Panc1 (cell line): ENCODE results near the gene SELENOI. TPM values are rescaled to one million over a fixed set of nuclear protein-coding genes. Genes with fewer than 3 reads are reported as not detected.
"Not testable (repeated sequence)": the region's sequence is repeated elsewhere in the genome, so short reads cannot be mapped to it uniquely, and the experiment has no call there.

Experiments
- ATAC-seq: fragments of 200-7000 bp; cut with Tn5 transposase; 2 replicates; pipeline ENCODE4 v1.9.1; 2020; ENCODE audit warnings: mild to moderate bottlenecking, moderate library complexity
- BruUV-seq: library from RNA; stranded (reverse); fragments of 400-500 nt; replicated peaks from 2 replicates; lab custom pipeline; 2021; lab: Mats Ljungman, UMichigan
- CTCF ChIA-PET: fragments of 300-600 bp; sonication (Branson Sonifier 250); formaldehyde crosslinking; loops from one replicate; lab custom pipeline; 2022; ENCODE audit warnings: antibody characterized with exemption; lab: Charles Lee
- POLR2A ChIA-PET: fragments of 300-600 bp; sonication (Branson Sonifier 250); formaldehyde crosslinking; loops from one replicate; lab custom pipeline; 2022; ENCODE audit warnings: antibody characterized with exemption; lab: Charles Lee
- DNase-seq: peaks from one replicate; pipeline ENCODE4 v3.0.0-alpha.2; 2010; ENCODE audit warnings: low read depth, low spot score
- H3K27ac ChIP-seq: 2 replicates; pipeline ENCODE4 v1.5.1; 2011; ENCODE audit warnings: mild to moderate bottlenecking, low read length, inconsistent platforms
- H3K27me3 ChIP-seq: fragments of 200-500 bp; sonication (Bioruptor generic); 2 replicates; pipeline ENCODE4 v1.6.0; 2014; ENCODE audit warnings: low read length, inconsistent platforms; ENCODE audit not compliant: control insufficient read depth, insufficient read depth
- H3K36me3 ChIP-seq: fragments of 200-500 bp; sonication (Bioruptor generic); 2 replicates; pipeline ENCODE4 v1.5.1; 2014; ENCODE audit warnings: inconsistent platforms, mild to moderate bottlenecking, low read length, moderate library complexity; ENCODE audit not compliant: control insufficient read depth, insufficient read depth
- H3K4me1 ChIP-seq: 2 replicates; pipeline ENCODE4 v1.5.1; 2011; ENCODE audit warnings: inconsistent platforms, mild to moderate bottlenecking, low read length, moderate library complexity; ENCODE audit not compliant: control insufficient read depth, insufficient read depth
- H3K4me3 ChIP-seq, 2 experiments: 2 replicates each; pipeline ENCODE4 v1.5.1; 2011 to 2012; ENCODE audit warnings: low read depth in 2 of 2, low read length in 2 of 2, mild to moderate bottlenecking in 2 of 2, inconsistent platforms in 1 of 2, moderate library complexity in 1 of 2
- H3K9me3 ChIP-seq: fragments of 200-500 bp; sonication (Bioruptor generic); 2 replicates; pipeline ENCODE4 v1.5.1; 2014; ENCODE audit warnings: low read depth, mild to moderate bottlenecking, inconsistent platforms, low read length, moderate library complexity; ENCODE audit not compliant: control insufficient read depth, insufficient read depth
- CTCF ChIP-seq: fragments of 450-650 bp; IDR thresholded peaks from 2 replicates; pipeline ENCODE4 v1.5.1; 2017; ENCODE audit warnings: mild to moderate bottlenecking
- POLR2AphosphoS5 ChIP-seq: IDR thresholded peaks from 2 replicates; pipeline ENCODE4 v1.6.1; 2012; ENCODE audit warnings: mild to moderate bottlenecking, low read depth, low read length, moderate library complexity
- REST ChIP-seq, 2 experiments: IDR thresholded peaks; 2 replicates each; pipeline ENCODE4 v1.6.1; 2011 to 2012; ENCODE audit warnings: low read depth in 2 of 2, control low read depth in 1 of 2, low read length in 1 of 2, mild to moderate bottlenecking in 1 of 2, moderate library complexity in 1 of 2; ENCODE audit not compliant: insufficient read depth in 1 of 2
- SIN3A ChIP-seq: IDR thresholded peaks from 2 replicates; pipeline ENCODE4 v1.6.1; 2012; ENCODE audit warnings: low read depth, mild to moderate bottlenecking, low read length, moderate library complexity, borderline replicate concordance; ENCODE audit not compliant: insufficient read depth
- TCF7L2 ChIP-seq: IDR thresholded peaks from 2 replicates; pipeline ENCODE4 v1.6.1; 2011; ENCODE audit warnings: mild to moderate bottlenecking, low read depth, low read length, inconsistent platforms
- in situ Hi-C: cut with HindIII; loops from 2 replicates; pipeline ENCODE4 v1.10.0; 2016; ENCODE audit warnings: low sequenced_read_pairs, low pct_unique_long_range_greater_than_20kb
- intact Hi-C: fragments of 100-400 bp; cut with micrococcal nuclease; formaldehyde crosslinking; loops from one replicate; pipeline ENCODE4 v1.10.0; 2022; ENCODE audit not compliant: unreplicated experiment
- total RNA-seq: library from RNA; stranded (reverse); gene quantifications from one replicate; pipeline ENCODE4 v1.2.1, GENCODE V29; 2021; ENCODE audit not compliant: unreplicated experiment

The SELENOI gene
- total RNA-seq, 1 experiment from 2014 or later, result 28.5 TPM

GRCh38 chr2:26326514-26326913 lies 19.4 kb upstream of the SELENOI start:
- ATAC-seq (no peak), DNase-seq (no peak)
- no peak overlapping the region for H3K4me3 ChIP-seq
- intact Hi-C loops, result no loop called here
- TF ChIP-seq REST (IDR thresholded peaks at IDR 0.05; ENCODE audit: insufficient read depth in 1 of 2, low read depth in 2 of 2, low read length in 1 of 2) (no peak), CTCF (no peak), SIN3A (no peak), POLR2AphosphoS5 (no peak), TCF7L2 (no peak)
- H3K27ac ChIP-seq, result no peak overlapping the region
- H3K9me3 ChIP-seq, result no peaks in the 10 kb centered on the region
- H3K36me3 ChIP-seq, result no peaks in the 10 kb centered on the region
- CTCF ChIA-PET, result interaction anchor here (0.8 kb wide), 1 partner anchor 95 kb away, joined by 4 read pairs; no protein-coding TSS in a partner anchor
- no TSS peak for BruUV-seq
- no peaks in the 10 kb centered on the region for H3K27me3 ChIP-seq
- POLR2A ChIA-PET, result no interaction called here
- in situ Hi-C loops, result no loop called here
- H3K4me1 ChIP-seq, result no peaks in the 10 kb centered on the region

GRCh38 chr2:26327291-26328272 lies 18.4 kb upstream of the SELENOI start:
- POLR2A ChIA-PET, result interaction anchor here (0.8 kb wide), 1 partner anchor 631 kb away, joined by 11 read pairs; no protein-coding TSS in a partner anchor
- H3K9me3 ChIP-seq, result no peaks in the 10 kb centered on the region
- no peak overlapping the region for H3K4me3 ChIP-seq
- CTCF ChIA-PET, result interaction anchor here (0.8 kb wide), 1 partner anchor 97 kb away, joined by 4 read pairs; no protein-coding TSS in a partner anchor
- H3K27ac ChIP-seq, result no peak overlapping the region
- no peak for TF ChIP-seq SIN3A
- TF ChIP-seq CTCF, result no peak
- TF ChIP-seq REST (IDR thresholded peaks at IDR 0.05; ENCODE audit: insufficient read depth in 1 of 2, low read depth in 2 of 2, low read length in 1 of 2), result no peak
- no peak for TF ChIP-seq TCF7L2
- no peak for TF ChIP-seq POLR2AphosphoS5
- in situ Hi-C loops, result no loop called here
- BruUV-seq, result no TSS peak
- no peaks in the 10 kb centered on the region for H3K36me3 ChIP-seq
- intact Hi-C loops, result no loop called here
- ATAC-seq, result no peak
- no peaks in the 10 kb centered on the region for H3K4me1 ChIP-seq
- DNase-seq, result no peak
- H3K27me3 ChIP-seq, result no peaks in the 10 kb centered on the region

- BruUV-seq, H3K36me3 ChIP-seq, ATAC-seq, H3K4me3 ChIP-seq, H3K27me3 ChIP-seq, DNase-seq, POLR2A ChIA-PET, intact Hi-C loops, in situ Hi-C loops, H3K27ac ChIP-seq, H3K9me3 ChIP-seq, H3K4me1 ChIP-seq: not testable (repeated sequence)
- CTCF ChIA-PET, result interaction anchor here (0.6 kb wide), 1 partner anchor 86 kb away, joined by 3 read pairs; no protein-coding TSS in a partner anchor
Observed at GRCh38 chr2:26329083-26329482, 16.9 kb upstream of the SELENOI start.
